GM21367 (cell line): ENCODE data around the gene GSE1.

Experiments used
- ATAC-seq: cut with Tn5 transposase; IDR thresholded peaks from one replicate; pipeline ENCODE4 v1.9.1; 2021; ENCODE audit not compliant: unreplicated experiment

The GSE1 gene

DNA sequence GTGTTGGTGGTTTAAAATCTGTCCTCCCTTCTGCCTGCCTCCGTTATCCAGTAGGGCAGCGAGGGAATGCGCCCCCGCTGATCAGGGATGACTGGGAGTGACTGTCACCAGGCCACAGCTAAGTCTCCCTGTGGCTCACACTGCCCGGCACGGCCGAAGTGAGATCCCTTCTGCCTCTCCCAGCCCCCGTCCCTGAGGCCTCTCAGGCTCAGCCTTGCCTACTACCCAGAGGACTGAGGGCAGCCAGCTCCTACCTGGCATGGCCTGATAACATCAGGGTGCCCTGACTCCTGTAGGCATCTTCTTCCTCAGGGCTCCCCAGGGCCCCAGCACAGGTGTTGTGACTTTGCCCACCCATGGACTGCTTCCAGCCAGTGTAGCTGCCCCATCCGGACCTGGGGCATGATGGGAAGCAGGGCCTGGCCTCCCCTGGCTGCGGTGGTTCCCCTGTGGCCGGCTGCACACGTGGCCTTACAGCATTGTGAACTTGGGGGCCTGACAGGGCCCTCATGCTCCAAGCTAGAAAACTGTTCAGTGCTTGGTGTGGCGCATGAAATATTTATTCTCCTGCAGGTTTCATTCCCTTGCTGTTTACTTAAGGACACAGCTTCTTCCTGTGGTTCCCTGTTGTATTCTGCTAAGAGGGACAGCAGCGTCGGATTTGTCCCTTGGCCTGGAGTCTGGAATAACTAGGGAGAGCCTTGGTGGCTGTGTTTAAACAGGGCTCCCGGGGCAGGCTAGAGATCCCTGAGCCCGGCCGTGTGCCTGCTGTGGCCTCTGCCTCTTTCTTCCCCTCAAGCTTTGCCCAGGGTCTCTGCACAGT, 45.6 kb downstream of the GSE1 start:
- no peak for ATAC-seq

DNA sequence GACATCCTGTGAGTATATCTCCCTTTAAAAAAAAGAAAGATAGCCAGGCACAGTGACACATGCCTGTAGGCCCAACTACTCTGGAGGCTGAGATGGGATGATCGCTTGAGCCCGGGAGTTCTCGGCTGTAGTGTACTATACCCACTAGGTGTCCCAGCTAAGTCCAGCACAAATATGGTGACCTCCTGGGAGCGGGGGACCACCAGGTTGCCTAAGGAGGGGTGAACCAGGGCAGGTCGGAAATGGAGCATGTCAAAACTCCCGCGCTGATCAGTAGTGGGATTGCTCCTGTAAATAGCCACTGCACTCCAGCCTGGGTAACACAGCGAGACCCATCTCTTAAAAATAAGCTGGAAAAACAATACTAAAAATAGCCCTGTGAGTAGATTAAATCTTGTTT, 46.2 kb downstream of the GSE1 start:
- no peak for ATAC-seq

DNA sequence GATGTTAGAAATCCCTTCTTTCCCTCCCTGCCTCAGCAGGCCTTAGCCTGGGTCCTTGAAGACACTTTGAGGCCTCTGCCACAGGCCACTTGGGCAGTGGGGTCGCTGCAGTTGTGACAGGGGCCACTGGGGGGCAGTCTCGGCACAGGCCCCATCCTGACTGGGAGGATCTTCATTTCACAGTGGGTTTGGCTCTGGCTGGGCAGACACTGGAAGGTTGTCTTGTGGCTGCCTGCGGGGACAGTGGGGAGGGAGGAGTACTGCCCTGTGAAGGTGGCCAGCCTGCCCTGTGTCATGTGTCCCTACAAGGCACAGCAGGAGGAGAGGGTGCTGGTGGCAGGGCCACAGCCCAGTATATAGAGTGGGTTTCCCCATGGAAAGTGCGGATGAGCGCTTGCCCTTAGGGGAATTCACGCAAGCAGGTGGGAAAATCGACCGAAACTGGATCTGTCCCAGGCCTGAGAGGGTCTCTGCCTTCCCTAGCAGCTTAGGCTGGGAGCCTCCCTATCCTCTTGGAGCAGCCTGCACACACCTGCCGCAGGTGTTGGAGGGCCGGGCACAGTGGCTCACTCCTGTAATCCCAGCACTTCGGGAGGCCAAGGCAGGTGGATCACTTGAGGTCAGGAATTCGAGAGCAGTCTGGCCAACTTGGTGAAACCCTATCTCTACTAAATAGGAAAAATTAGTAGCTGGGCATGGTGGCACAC, 46.8 kb downstream of the GSE1 start:
- peak; percentile 68 for ATAC-seq

DNA sequence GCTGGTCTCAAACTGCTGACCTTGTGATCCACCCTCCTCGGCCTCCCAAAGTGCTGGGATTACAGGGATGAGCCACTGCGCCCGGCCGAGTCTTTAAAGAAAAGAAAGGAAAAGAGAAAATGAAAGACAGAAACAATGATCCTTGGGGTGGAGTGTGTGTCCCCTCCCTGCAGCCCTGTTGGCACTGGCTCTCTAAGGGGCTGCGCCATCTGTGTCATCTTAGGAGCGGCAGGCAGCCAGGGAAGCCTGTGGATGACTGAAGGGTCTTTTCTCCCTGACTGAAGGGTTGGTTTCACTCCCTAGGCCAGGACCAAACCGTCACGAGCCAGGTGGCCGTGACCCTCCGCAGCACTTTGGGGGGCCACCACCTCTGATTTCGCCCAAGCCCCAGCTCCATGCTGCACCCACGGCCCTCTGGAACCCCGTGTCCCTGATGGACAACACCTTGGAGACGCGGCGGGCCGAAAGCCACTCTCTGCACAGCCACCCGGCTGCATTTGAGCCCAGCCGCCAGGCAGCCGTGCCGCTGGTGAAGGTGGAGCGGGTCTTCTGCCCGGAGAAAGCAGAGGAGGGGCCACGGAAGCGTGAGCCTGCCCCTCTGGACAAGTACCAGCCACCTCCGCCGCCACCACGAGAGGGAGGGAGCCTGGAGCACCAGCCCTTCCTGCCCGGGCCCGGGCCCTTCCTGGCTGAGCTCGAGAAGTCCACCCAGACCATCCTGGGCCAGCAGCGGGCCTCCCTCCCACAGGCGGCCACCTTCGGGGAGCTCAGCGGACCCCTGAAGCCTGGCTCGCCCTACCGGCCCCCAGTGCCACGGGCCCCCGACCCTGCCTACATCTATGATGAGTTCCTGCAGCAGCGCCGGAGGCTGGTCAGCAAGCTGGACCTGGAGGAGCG, 48.0 kb downstream of the GSE1 start:
- no peak for ATAC-seq

DNA sequence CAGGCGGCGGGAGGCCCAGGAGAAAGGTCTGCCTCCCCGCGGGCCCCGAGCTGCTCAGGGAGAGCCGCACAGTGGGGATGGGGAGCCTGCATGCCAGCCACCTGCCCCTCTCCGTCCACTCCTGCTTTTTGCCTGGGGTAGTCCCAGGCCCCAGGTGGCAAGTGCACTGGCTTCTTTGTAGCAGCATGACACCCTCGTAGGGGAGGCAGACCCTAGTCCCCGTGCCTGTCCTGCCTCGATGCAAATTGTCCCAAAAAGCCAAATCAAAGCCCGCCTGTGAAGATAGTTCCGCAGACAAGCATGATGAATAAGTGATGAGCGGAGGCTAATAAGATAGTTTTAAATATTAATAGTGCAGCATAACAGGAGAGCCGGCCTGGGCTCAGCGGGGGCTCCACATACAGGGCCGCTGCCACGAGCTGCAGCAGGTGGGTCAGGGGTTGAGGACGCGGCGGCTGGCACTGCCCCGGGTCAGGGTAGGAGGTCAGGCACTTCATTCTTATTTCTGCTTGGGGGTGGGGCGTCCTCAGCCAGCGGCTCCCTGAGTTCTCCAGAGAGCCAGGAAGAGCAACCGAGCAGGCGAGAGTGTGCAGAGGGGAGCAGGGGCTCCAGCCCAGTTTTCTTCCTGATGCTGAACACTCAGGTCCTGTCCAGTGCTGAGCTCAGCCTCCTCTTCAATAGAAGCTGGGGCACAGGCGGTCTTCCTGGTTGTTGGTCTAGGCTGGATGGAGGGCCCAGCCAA, 48.8 kb downstream of the GSE1 start:
- ATAC-seq: no peak

DNA sequence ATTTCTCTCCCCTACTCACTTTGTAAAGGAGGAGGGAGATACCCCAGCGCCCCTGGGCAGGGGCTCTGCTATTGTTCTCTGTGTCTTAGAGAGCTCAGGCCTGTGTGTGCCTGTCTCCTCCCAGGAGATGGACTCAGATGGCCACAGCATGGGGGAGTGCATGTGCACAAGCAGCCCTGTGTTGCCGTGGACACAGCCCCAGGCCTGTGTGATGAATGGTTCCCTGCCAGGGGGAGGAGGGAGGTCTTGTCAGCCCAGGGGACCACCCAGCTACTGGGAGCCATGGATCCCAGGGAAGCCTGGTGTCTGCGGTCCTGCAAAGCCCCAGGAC, 49.3 kb downstream of the GSE1 start:
- no peak for ATAC-seq

DNA sequence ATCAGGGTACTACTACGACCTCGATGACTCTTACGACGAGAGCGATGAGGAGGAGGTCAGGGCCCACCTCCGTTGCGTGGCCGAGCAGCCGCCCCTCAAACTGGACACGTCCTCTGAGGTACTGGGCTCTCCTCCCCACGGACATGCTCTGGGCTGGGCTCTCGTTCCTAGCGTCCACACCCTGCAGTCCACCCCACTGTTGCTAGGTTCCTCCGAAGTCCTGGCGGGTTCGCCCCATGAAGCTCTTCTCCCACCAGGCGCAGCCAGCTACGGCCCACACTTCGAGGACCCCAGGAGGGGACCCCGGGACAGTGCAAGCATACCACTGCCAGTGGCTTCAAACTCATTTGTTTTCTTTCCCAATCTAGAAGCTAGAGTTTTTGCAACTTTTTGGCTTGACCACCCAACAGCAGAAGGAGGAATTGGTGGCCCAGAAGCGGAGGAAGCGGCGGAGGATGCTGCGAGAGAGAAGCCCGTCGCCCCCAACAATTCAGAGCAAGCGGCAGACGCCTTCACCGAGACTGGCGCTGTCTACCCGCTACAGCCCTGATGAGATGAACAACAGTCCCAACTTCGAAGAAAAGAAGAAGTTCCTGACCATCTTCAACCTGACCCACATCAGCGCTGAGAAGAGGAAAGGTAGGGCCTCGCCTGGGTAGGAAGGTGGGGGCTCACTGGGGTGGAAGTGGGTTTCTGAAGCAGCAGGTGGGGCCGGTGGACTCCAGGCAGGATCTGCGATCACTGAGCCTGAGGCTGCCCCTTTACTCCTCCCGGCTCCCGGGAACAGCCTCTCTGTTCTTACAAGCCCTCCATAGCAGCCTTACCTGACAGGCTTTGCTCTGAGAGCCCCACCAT, 50.1 kb downstream of the GSE1 start:
- ATAC-seq: no peak

DNA sequence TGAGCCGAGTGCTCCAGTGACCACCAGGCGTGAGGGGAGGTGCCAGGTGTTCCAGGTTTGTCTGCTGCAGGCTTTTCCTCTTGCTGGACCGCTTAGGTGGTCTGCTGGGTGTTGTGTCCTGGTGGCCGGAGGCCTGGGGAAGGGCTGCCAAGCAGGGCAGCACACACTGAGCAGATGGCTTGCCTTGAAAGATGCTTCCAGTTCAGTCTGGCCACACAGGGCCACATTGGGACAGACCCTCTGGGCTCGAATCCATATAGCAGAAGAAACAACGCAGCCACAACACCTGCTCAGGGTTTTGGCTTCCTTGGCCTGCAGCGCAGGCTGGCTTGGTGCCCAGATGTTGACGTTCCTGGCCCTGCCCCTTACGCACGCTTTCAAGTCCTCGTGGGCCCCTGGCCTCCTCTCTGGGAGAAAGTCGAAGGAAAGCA, 50.8 kb downstream of the GSE1 start:
- ATAC-seq: no peak

DNA sequence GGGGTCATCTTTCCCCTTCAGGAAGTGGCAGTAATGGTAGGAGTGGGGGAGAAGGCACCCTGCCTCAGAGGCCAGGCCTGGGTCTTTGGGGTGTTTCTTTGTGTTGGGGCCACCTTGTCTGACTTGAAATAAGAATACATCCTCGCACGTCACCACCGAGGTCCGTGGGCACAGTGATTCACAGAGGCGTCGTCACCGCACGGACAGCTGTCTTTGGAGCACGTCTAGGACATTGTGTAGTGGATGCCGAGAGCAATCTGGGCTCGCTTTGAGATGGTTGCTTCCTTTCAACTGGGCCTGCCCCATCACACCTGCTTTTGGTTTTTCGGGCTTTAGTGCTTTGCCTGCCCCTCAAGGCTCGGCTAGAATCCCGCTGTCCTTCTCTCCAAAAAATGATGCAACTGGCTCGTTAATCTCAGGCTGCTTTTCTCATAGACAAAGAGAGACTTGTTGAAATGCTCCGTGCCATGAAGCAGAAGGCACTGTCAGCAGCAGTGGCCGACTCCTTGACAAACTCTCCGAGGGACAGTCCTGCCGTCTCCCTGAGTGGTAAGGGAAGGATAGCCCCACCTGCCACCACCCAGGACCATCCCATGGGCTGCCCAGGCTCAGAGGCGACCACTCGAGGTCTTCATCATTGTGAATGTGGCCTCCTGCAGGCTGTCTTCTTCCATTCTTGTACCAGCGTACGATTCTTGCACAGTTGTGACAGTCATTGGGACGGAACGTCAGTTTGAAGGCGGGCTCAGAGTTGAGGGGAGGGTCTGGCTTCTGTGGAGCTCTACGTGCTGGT, 51.7 kb downstream of the GSE1 start:
- no peak for ATAC-seq

DNA sequence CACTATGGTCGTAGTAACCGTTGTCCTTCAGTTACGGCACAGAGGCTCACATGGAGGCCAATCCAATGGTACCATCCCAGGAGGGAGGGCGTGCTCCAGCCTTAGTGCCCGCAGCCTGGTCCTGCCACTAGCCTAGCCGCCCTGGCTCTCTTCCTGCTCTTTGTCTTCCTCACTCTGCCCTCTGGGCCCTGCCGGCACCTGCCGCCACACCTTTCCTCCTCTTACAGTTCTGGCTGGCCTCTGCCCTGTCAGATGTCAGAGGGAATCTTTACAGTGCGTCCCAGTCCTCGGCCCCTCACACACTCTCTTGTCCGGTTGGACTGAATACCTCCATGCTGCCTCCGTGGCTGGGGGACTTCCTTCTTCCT, 52.2 kb downstream of the GSE1 start:
- ATAC-seq: no peak

DNA sequence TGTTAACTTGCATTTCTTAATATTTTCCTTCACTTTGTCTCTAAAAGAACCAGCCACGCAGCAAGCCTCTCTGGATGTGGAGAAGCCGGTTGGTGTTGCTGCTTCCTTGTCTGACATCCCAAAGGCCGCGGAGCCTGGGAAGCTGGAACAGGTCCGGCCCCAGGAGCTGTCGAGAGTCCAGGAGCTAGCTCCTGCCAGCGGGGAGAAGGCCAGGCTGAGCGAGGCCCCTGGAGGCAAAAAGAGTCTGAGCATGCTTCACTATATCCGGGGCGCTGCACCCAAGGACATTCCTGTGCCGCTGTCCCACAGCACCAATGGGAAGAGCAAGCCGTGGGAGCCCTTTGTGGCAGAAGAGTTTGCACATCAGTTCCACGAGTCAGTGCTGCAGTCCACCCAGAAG, 52.8 kb downstream of the GSE1 start:
- ATAC-seq: no peak

DNA sequence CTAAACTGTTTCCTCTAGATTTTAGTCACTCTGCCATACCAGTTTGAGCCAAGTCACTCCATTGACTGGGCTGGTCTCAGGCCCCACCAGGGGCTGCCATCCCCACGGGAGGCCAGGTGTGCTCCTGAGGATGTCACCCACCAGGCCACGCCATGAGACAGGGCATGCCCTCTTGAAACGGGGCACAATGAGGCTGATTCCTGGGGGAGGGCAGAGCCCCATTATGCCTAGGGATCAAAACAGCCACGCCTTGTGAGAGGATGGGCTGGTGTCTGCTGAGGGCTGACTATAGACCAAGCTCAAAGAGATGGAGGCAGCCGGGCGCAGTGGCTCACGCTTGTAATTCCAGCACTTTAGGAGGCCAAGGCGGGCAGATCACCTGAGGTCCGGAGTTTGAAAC, 54.1 kb downstream of the GSE1 start:
- no peak for ATAC-seq

DNA sequence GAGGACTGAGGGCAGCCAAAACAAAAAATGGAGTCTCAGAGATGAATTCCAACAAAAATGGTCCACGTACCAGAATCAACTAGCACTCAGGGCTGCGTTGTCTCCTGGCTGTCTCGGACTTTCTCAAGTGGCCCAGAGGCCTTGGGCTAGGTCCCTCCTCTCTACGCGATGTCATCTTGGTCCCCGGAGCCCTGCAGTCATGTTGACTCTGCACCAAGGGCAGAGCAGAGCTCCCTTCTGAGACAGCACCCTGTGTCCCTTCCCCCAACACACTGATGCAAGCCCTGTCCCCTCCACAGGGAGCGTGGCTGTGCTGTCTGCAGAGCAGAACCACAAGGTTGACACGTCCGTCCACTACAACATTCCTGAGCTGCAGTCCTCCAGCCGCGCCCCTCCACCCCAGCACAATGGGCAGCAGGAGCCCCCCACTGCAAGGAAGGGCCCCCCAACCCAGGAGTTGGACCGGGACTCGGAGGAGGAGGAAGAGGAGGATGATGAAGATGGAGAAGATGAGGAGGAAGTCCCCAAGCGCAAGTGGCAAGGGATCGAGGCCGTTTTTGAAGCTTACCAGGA, 54.8 kb downstream of the GSE1 start:
- no peak for ATAC-seq

DNA sequence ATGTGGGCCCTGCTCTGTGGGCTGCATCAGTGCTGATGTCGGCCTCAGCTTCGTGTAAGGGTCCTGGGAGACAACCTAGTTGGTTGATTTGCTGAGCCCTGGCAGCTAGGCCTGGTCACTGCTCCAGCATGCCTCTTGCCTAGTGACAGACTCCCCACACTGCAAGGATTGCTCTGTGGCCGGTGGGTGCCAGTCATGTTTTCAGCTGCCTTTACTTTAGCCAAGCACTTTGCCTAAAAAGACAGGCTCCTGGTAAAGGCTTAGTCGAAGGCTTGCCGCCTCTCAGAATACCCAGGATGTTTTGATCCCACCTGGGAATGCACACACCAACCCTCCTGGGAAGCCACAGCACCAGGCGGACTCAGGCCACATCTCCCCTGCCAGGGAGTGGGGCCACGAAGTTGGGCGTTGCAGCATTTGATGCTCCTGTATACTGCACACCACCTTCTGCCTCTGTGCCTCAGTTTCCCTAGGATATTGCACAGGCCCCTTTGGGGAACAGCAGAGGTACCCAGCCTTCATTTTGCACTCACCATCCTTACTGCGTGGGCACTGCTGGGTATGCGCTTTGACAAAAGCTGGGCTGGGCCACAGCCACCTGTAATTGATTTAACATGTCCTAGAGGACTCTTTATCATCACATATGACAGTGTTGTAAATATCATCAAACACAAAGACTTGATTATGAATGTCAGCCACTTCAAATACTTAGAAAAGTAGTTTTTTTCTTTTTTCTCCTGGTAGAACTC, 55.7 kb downstream of the GSE1 start:
- ATAC-seq: no peak

DNA sequence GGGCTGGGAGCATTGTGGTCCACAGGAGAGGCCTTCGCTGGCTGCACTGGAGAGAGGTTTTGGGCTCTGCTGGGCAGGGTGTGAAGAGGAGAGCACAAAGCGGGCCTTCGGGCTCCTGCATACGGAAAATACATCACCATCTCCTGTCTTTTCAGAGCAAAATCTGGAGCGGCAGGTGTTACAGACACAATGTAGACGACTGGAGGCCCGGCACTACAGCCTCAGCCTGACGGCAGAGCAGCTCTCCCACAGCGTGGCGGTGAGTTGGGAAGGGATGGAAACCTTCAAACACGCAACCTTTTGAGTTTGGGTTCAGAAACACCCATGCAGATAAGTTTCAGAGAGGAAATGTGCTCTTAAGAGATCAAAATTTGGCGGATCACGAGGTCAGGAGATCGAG, 57.7 kb downstream of the GSE1 start:
- ATAC-seq: no peak

DNA sequence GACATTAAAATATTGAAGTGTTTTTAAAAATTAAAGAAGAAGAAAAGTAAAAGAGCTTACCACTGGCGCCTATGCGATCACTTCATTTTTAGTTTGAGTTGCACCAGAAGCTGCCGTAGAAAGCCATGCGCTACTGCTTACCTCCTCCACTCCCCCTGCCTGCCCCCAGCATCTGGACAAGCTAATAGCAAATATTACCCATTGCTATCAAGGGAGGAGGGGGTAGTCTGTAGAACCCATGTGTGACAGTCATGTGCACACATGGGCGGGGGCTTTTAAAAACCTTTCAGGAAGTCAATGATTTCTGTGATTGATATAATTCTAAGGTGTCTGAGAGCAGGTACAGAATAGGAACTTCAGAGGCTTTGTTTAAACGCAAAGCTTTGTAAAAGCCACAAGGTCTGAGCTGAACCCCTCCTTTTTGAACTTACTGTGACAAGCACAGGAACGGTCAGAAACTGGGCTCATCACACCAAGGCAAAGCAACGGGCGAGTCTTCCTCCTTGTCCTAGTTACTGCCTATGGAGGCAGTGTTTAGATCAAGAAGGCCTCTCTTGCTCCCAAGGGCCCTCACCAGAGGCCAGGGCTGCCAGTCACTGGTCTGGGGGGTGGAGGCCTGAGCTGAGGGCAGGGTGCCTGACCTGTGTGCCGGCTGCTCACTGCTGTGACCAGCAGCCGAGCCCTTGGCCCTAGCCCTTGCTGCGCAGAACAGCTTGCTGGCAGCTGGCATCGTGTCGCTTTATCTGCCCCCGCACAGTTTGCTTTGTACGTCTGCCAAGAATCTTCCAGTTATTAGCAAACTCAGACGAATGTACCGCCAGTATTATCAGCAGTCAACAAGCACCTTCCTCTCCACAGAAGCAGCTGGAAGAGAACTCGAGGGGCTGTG, 60.7 kb downstream of the GSE1 start:
- no peak for ATAC-seq

DNA sequence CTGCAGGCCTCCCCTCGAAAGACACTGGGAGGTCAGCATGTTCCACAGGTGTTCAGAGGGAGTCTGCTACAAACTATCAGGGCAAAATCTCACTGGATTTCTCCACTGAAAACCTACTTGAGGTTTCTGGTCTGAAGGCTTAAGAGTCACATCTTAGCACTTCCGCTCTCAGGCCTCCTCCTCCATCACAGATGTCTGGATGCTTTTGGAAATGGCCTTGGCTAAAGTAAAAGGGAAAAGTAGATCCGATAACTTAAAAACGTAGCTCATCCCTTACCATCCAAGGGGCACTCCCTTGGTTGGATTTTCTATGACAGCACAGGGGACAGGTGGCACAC, 61.3 kb downstream of the GSE1 start:
- ATAC-seq: no peak
